Hepatic stellate cell (primary cell): ENCODE measurements around the gene RAN.
"Not testable (repeated sequence)": the region's sequence is repeated elsewhere in the genome, so short reads cannot be mapped to it uniquely, and the experiment has no call there.

Source experiments
- DNase-seq: peaks from one replicate; pipeline ENCODE4 v3.0.0; 2011; ENCODE audit warnings: low spot score

Gene RAN

GRCh38 chr12:130849561-130850417 lies 22.1 kb upstream of the RAN start:
- DNase-seq: no peak

- DNase-seq: no peak
These were observed 21.3 kb upstream of the RAN start for GRCh38 chr12:130850418-130851021.

- DNase-seq: no peak
These were observed 15.8 kb upstream of the RAN start for GRCh38 chr12:130856088-130856487.

- DNase-seq: no peak
These were observed 13.8 kb upstream of the RAN start for GRCh38 chr12:130858084-130858483.

GRCh38 chr12:130859161-130859560 lies 12.7 kb upstream of the RAN start:
- no peak for DNase-seq

- DNase-seq: no peak
These were observed 11.6 kb upstream of the RAN start for GRCh38 chr12:130860311-130860710.

- DNase-seq: no peak
These were observed 9.7 kb upstream of the RAN start for GRCh38 chr12:130862161-130862560.

GRCh38 chr12:130862771-130863170 lies 9.1 kb upstream of the RAN start:
- DNase-seq: not testable (repeated sequence)

- no peak for DNase-seq
These were observed 8.6 kb upstream of the RAN start for GRCh38 chr12:130863298-130863697.

- DNase-seq: no peak
These were observed 3.5 kb upstream of the RAN start for GRCh38 chr12:130868412-130868811.

GRCh38 chr12:130870442-130871285 lies 1.2 kb upstream of the RAN start:
- peak; percentile 94 for DNase-seq

GRCh38 chr12:130872179-130873096 lies 572 bp downstream of the RAN start:
- peak; percentile 45 for DNase-seq

GRCh38 chr12:130873106-130873795 lies 1.4 kb downstream of the RAN start:
- DNase-seq: no peak

GRCh38 chr12:130873825-130874224 lies 2.0 kb downstream of the RAN start:
- DNase-seq: no peak

- no peak for DNase-seq
These were observed 2.8 kb downstream of the RAN start for GRCh38 chr12:130874696-130875095.

- DNase-seq: no peak
These were observed 3.3 kb downstream of the RAN start for GRCh38 chr12:130875193-130875592.

GRCh38 chr12:130875708-130876107 lies 3.8 kb downstream of the RAN start:
- not testable (repeated sequence) for DNase-seq

GRCh38 chr12:130876297-130876696 lies 4.4 kb downstream of the RAN start:
- DNase-seq: no peak

GRCh38 chr12:130876758-130877157 lies 4.9 kb downstream of the RAN start:
- DNase-seq: no peak

- DNase-seq: no peak
These were observed 5.5 kb downstream of the RAN start for GRCh38 chr12:130877333-130877732.
